GM10248 (cell line): ENCODE data around the gene SETMAR.
"Not testable (repeated sequence)": the region's sequence is repeated elsewhere in the genome, so short reads cannot be mapped to it uniquely, and the experiment has no call there.

Source experiments
- CTCF ChIA-PET: fragments of 300-600 bp; sonication (Branson Sonifier 250); formaldehyde crosslinking; extraction: SDS; loops from one replicate; lab custom pipeline; 2021; ENCODE audit warnings: antibody characterized with exemption; lab: Yijun Ruan, JAX
- POLR2A ChIA-PET: fragments of 350-650 bp; sonication (Branson Sonifier 250); formaldehyde crosslinking; extraction: SDS; loops from one replicate; lab custom pipeline; 2020; ENCODE audit warnings: antibody characterized with exemption; lab: Yijun Ruan, JAX
- DNase-seq: peaks from one replicate; pipeline ENCODE4 v3.0.0; 2012; ENCODE audit errors: extremely low spot score
- CTCF ChIP-seq: IDR thresholded peaks from 2 replicates; pipeline ENCODE4 v1.5.1; 2012; ENCODE audit warnings: mild to moderate bottlenecking, low read depth; ENCODE audit errors: extremely low read depth, missing control alignments, control extremely low read depth

Gene SETMAR

GRCh38 chr3:4281991-4282390 lies 21.2 kb upstream of the SETMAR start:
- ChIA-PET CTCF (interaction anchor here (3.1 kb wide), 1 partner anchor 8 kb away, joined by 17 read pairs; no protein-coding TSS in a partner anchor), POLR2A (no interaction called here)
- no peak for DNase-seq
- no peak for TF ChIP-seq CTCF

- ChIA-PET CTCF (interaction anchor here (0.8 to 9.7 kb wide), 4 partner anchors 9 to 1084 kb away, joined by 3 to 95 read pairs (median 9); no protein-coding TSS in a partner anchor), POLR2A (no interaction called here)
- TF ChIP-seq CTCF: no peak
- DNase-seq: no peak
Observed at GRCh38 chr3:4284865-4285264, 18.3 kb upstream of the SETMAR start.

GRCh38 chr3:4289044-4289443 lies 14.1 kb upstream of the SETMAR start:
- ChIA-PET POLR2A (no interaction called here), CTCF (interaction anchor here (1.0 to 9.7 kb wide), 8 partner anchors 8 to 1088 kb away, joined by 3 to 95 read pairs (median 5); no protein-coding TSS in a partner anchor)
- no peak for TF ChIP-seq CTCF
- no peak for DNase-seq

GRCh38 chr3:4290272-4290893 lies 12.8 kb upstream of the SETMAR start:
- ChIA-PET CTCF (interaction anchor here (0.6 to 9.7 kb wide), 11 partner anchors 9 to 1098 kb away, joined by 3 to 95 read pairs (median 5); no protein-coding TSS in a partner anchor), POLR2A (no interaction called here)
- peak; percentile 79 for TF ChIP-seq CTCF
- DNase-seq: peak; percentile 18

GRCh38 chr3:4292301-4292700 lies 10.9 kb upstream of the SETMAR start:
- ChIA-PET POLR2A (no interaction called here), CTCF (interaction anchor here (1.0 to 9.7 kb wide), 5 partner anchors 9 to 1106 kb away, joined by 3 to 95 read pairs (median 5); no protein-coding TSS in a partner anchor)
- no peak for TF ChIP-seq CTCF
- no peak for DNase-seq

GRCh38 chr3:4294616-4295327 lies 8.4 kb upstream of the SETMAR start:
- CTCF ChIA-PET: interaction anchor here (0.7 to 1.5 kb wide), 2 partner anchors 9 to 1095 kb away, joined by 3 read pairs; no protein-coding TSS in a partner anchor
- no peak for TF ChIP-seq CTCF
- POLR2A ChIA-PET: no interaction called here

GRCh38 chr3:4296454-4296853 lies 6.7 kb upstream of the SETMAR start:
- POLR2A ChIA-PET, DNase-seq: not testable (repeated sequence)
- CTCF ChIA-PET: interaction anchor here (1.2 kb wide), 1 partner anchor 9 kb away, joined by 3 read pairs; no protein-coding TSS in a partner anchor

More at GRCh38 chr3:4294616-4295327, 8.4 kb upstream of the SETMAR start:
- DNase-seq: no peak
